ENCODE measurements around the gene SEMA3C.

Gene SEMA3C

GRCh38 chr7:80785961-80786536, 132.8 kb downstream of the SEMA3C start:
- H4K20me1 ChIP-seq (ENCODE audit: insufficient read depth, low read length, poor library complexity, severe bottlenecking): no peaks in the 10 kb centered on the region
- no peaks in the 10 kb centered on the region for H3K36me3 ChIP-seq (ENCODE audit: insufficient read depth, low read length)
- H3K79me2 ChIP-seq (ENCODE audit: insufficient read depth, low read length): no peaks in the 10 kb centered on the region
- no peaks in the 10 kb centered on the region for H3F3A ChIP-seq (ENCODE audit: low read depth)
- H3K4me3 ChIP-seq (ENCODE audit: low read length, poor library complexity, severe bottlenecking): no peak overlapping the region
- H3K9ac ChIP-seq (ENCODE audit: low read depth, low read length, poor library complexity, severe bottlenecking): no peak overlapping the region
- H3K27me3 ChIP-seq (ENCODE audit: insufficient read depth, low read length, poor library complexity, severe bottlenecking): no peaks in the 10 kb centered on the region
- no peak overlapping the region for H2AFZ ChIP-seq (ENCODE audit: low read length)
- no peak overlapping the region for H3K4me2 ChIP-seq (ENCODE audit: low read depth, low read length, poor library complexity, severe bottlenecking)
- no peaks in the 10 kb centered on the region for H3K9me3 ChIP-seq (ENCODE audit: insufficient read depth, low read depth, low read length)
- no peaks in the 10 kb centered on the region for H3K4me1 ChIP-seq (ENCODE audit: insufficient read depth, low read length, poor library complexity, severe bottlenecking)
- no peaks in the 10 kb centered on the region for H3K9me2 ChIP-seq (replicated peaks; ENCODE audit: low read depth, low read length)
- no peak for TF ChIP-seq CTCF (conservative IDR thresholded peaks at IDR 0.05; ENCODE audit: low read length)
- TF ChIP-seq EZH2phosphoT487 (IDR thresholded peaks at IDR 0.05; ENCODE audit: borderline replicate concordance): no peak

GRCh38 chr7:80785276-80785675, 133.6 kb downstream of the SEMA3C start:
- H3K4me3 ChIP-seq (ENCODE audit: low read length, poor library complexity, severe bottlenecking): no peak overlapping the region
- H3K4me1 ChIP-seq (ENCODE audit: insufficient read depth, low read length, poor library complexity, severe bottlenecking): no peaks in the 10 kb centered on the region
- no peaks in the 10 kb centered on the region for H3K9me3 ChIP-seq (ENCODE audit: insufficient read depth, low read depth, low read length)
- no peak overlapping the region for H3K9ac ChIP-seq (ENCODE audit: low read depth, low read length, poor library complexity, severe bottlenecking)
- H2AFZ ChIP-seq (ENCODE audit: low read length): no peak overlapping the region
- H3K27me3 ChIP-seq (ENCODE audit: insufficient read depth, low read length, poor library complexity, severe bottlenecking): no peaks in the 10 kb centered on the region
- H3K4me2 ChIP-seq (ENCODE audit: low read depth, low read length, poor library complexity, severe bottlenecking): no peak overlapping the region
- no peaks in the 10 kb centered on the region for H3K36me3 ChIP-seq (ENCODE audit: insufficient read depth, low read length)
- no peak for TF ChIP-seq CTCF (conservative IDR thresholded peaks at IDR 0.05; ENCODE audit: low read length)
- TF ChIP-seq EZH2phosphoT487 (IDR thresholded peaks at IDR 0.05; ENCODE audit: borderline replicate concordance): no peak
- H3K9me2 ChIP-seq (replicated peaks; ENCODE audit: low read depth, low read length): no peaks in the 10 kb centered on the region
- H3K79me2 ChIP-seq (ENCODE audit: insufficient read depth, low read length): no peaks in the 10 kb centered on the region
- no peaks in the 10 kb centered on the region for H4K20me1 ChIP-seq (ENCODE audit: insufficient read depth, low read length, poor library complexity, severe bottlenecking)
- H3F3A ChIP-seq (ENCODE audit: low read depth): no peaks in the 10 kb centered on the region

- Histone ChIP-seq H3K9me2 (replicated peaks; ENCODE audit: low read depth, low read length) (no peaks in the 10 kb centered on the region), H3K9ac (ENCODE audit: low read depth, low read length, poor library complexity, severe bottlenecking) (no peak overlapping the region), H3F3A (ENCODE audit: low read depth) (no peaks in the 10 kb centered on the region), H3K4me1 (ENCODE audit: insufficient read depth, low read length, poor library complexity, severe bottlenecking) (no peaks in the 10 kb centered on the region), H3K9me3 (ENCODE audit: insufficient read depth, low read depth, low read length) (no peaks in the 10 kb centered on the region), H3K36me3 (ENCODE audit: insufficient read depth, low read length) (no peaks in the 10 kb centered on the region), H3K79me2 (ENCODE audit: insufficient read depth, low read length) (no peaks in the 10 kb centered on the region), H3K4me3 (ENCODE audit: low read length, poor library complexity, severe bottlenecking) (no peak overlapping the region), H2AFZ (ENCODE audit: low read length) (no peak overlapping the region), H3K27me3 (ENCODE audit: insufficient read depth, low read length, poor library complexity, severe bottlenecking) (no peaks in the 10 kb centered on the region), H3K4me2 (ENCODE audit: low read depth, low read length, poor library complexity, severe bottlenecking) (no peak overlapping the region), H4K20me1 (ENCODE audit: insufficient read depth, low read length, poor library complexity, severe bottlenecking) (no peaks in the 10 kb centered on the region)
- TF ChIP-seq CTCF (conservative IDR thresholded peaks at IDR 0.05; ENCODE audit: low read length) (no peak), EZH2phosphoT487 (IDR thresholded peaks at IDR 0.05; ENCODE audit: borderline replicate concordance) (no peak)
Measured at GRCh38 chr7:80783678-80784327, 135.0 kb downstream of the SEMA3C start.

All from Loucy (cell line).